Left lung (tissue), 10 donors: ENCODE measurements around the gene COL24A1. TPM values are rescaled to one million over a fixed set of nuclear protein-coding genes. Genes with fewer than 3 reads are reported as not detected.
A peak's percentile ranks its signal among the peaks of the same experiment; 100 is the strongest.

ENCODE experiments used
- ATAC-seq: fragments of 200-7000 bp; cut with Tn5 transposase; one replicate; pipeline ENCODE4 v1.9.1; 2020; ENCODE audit warnings: moderate library complexity
- DNase-seq, 4 donors: peaks; one replicate each; pipeline ENCODE4 v3.0.0-alpha.2; 2013 to 2020
- H3K27ac ChIP-seq, 2 donors: fragments of 200-600 bp; sonication (generic) in 1 of 2; one replicate each; pipeline versions ENCODE4 v1.5.0 to v1.8.0; 2020 to 2021
- H3K27me3 ChIP-seq, 2 donors: fragments of 200-600 bp; sonication (generic) in 1 of 2; one replicate each; pipeline versions ENCODE4 v1.5.0 to v1.8.0; 2020 to 2021
- H3K36me3 ChIP-seq, 2 donors: fragments of 200-600 bp; sonication (generic) in 1 of 2; one replicate each; pipeline versions ENCODE4 v1.5.0 to v1.8.0; 2020 to 2021
- H3K4me1 ChIP-seq, 2 donors: fragments of 200-600 bp; one replicate each; pipeline ENCODE4 v1.8.0; 2021
- H3K4me3 ChIP-seq, 2 donors: fragments of 200-600 bp; sonication (generic) in 1 of 2; one replicate each; pipeline versions ENCODE4 v1.5.0 to v1.8.0; 2020 to 2021; ENCODE audit warnings: mild to moderate bottlenecking in 1 of 2
- H3K9me3 ChIP-seq, 2 donors: fragments of 200-600 bp; sonication (generic) in 1 of 2; one replicate each; pipeline versions ENCODE4 v1.5.0 to v1.8.0; 2020 to 2021
- intact Hi-C, 2 donors: fragments of 100-400 bp; cut with DNase I; formaldehyde crosslinking; loops; one replicate each; pipeline versions ENCODE4 v1.11.2 to v1.14.2; 2022
- polyA plus RNA-seq, 6 donors: library from polyadenylated mRNA; unstranded; fragments of 120-200 nt; gene quantifications; one replicate each; pipeline ENCODE4 v1.2.1, GENCODE V29; 2013; ENCODE audit not compliant: insufficient read length in 6 of 6
- total RNA-seq, 2 donors: library from RNA; stranded (reverse); fragmentation: NEBNext Ultra II Directional; extraction: Animal tissue kit (Norgen Biotek cat#: 25700); gene quantifications; one replicate each; pipeline ENCODE4 v1.2.1, GENCODE V29; 2021
- TF ChIP-seq, protein P1 (sequence below), 2 donors: fragments of 200-600 bp; sonication (generic) in 1 of 2; IDR thresholded peaks; one replicate each; pipeline versions ENCODE4 v1.5.0 to v1.8.0; 2021; ENCODE audit warnings: antibody characterized with exemption in 2 of 2
- donor health status: DM: no; HTN: yes; CAD: no.
- donor health status: DM: no; HTN: no; CAD: no.

Gene COL24A1
- total and polyA plus RNA-seq, 8 donors, result 0.84 to 40.8 (median 29.1) TPM

DNA sequence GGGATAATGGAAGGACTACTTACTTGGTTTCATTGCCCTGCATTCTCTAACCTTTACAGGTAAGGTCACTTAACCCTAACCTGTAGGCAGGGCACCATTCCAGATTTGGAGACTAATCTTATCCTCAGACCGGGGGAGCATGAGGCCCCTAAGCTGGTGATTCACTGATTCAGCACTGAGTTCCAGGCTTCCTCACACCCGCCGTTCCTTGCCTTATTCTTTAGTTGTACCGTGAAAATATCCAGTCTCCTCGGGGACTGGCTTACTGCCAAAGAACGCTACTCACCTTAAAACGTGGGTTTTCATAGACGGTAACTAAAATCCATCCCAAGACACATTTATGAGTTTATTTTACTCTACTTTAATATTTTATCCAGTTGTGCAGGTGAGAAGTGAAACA, 44.3 kb upstream of the COL24A1 start:
- H3K27me3 ChIP-seq, result no peaks in the 10 kb centered on the region
- TF ChIP-seq, protein P1, sequence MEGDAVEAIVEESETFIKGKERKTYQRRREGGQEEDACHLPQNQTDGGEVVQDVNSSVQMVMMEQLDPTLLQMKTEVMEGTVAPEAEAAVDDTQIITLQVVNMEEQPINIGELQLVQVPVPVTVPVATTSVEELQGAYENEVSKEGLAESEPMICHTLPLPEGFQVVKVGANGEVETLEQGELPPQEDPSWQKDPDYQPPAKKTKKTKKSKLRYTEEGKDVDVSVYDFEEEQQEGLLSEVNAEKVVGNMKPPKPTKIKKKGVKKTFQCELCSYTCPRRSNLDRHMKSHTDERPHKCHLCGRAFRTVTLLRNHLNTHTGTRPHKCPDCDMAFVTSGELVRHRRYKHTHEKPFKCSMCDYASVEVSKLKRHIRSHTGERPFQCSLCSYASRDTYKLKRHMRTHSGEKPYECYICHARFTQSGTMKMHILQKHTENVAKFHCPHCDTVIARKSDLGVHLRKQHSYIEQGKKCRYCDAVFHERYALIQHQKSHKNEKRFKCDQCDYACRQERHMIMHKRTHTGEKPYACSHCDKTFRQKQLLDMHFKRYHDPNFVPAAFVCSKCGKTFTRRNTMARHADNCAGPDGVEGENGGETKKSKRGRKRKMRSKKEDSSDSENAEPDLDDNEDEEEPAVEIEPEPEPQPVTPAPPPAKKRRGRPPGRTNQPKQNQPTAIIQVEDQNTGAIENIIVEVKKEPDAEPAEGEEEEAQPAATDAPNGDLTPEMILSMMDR (IDR thresholded peaks at IDR 0.05), result no peak
- no peaks in the 10 kb centered on the region for H3K9me3 ChIP-seq
- intact Hi-C loops, result no loop called here
- no peak overlapping the region for H3K4me3 ChIP-seq
- ATAC-seq (no peak), DNase-seq (no peak)
- no peak overlapping the region for H3K27ac ChIP-seq
- H3K4me1 ChIP-seq, result no peaks in the 10 kb centered on the region
- H3K36me3 ChIP-seq, result no peaks in the 10 kb centered on the region

DNA sequence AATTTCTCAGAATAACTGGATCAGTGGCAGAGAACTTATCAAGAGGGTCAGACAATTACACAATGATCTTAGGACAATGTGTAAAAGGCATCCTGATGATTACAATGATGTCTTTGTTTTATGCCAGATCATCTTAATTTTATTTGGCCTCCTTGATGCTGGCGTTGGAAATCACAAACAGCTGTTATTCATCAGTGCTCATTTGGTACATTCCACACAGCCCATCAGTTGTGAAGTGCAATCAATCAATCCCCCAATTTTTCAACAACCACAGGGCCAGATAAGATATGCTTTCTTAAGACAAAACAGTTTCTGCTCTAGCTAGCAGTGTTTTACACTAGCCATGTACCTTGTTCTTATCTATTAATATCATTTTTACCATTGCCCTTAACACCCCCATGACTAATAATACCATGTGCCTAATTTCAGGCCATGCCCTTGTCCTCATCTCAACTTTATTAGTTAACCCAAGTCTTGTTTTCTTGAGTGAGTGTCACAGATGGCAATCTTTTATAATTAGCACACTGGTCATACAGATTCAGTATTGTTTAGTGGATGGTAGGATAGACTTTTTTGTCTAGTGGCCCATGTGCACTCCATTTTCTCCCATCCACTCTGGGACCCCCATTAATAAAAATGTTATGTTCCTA, 40.8 kb upstream of the COL24A1 start:
- intact Hi-C loops, result no loop called here
- DNase-seq (peak in 2 of 4 donors; percentile 74 to 77), ATAC-seq (peak; percentile 30)
- Histone ChIP-seq H3K4me1 (no peaks in the 10 kb centered on the region), H3K27ac (no peak overlapping the region), H3K36me3 (no peaks in the 10 kb centered on the region), H3K9me3 (no peaks in the 10 kb centered on the region), H3K4me3 (no peak overlapping the region), H3K27me3 (no peaks in the 10 kb centered on the region)
- TF ChIP-seq, protein P1 (IDR thresholded peaks at IDR 0.05), result no peak

DNA sequence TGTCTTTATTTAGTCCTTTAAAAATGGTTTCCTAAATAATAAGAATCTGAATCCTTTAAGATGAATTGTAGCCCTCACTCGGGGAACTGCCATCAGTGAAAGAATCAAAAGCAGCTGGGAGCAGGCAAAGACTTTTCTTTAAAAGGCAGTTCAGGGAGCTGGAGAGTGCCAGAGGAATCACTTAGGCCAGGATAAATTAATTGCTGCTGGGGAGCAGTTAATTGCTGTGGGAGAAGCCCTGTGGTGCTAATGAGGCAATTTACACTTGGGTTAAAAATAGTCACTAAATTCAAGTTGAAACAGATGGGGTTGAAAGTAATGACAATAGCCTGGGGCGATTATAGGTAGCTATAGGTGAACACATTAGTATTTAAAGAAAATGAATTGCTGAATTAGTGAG, 38.7 kb upstream of the COL24A1 start:
- intact Hi-C loops, result no loop called here
- DNase-seq, result no peak
- H3K27ac ChIP-seq, result no peak overlapping the region

DNA sequence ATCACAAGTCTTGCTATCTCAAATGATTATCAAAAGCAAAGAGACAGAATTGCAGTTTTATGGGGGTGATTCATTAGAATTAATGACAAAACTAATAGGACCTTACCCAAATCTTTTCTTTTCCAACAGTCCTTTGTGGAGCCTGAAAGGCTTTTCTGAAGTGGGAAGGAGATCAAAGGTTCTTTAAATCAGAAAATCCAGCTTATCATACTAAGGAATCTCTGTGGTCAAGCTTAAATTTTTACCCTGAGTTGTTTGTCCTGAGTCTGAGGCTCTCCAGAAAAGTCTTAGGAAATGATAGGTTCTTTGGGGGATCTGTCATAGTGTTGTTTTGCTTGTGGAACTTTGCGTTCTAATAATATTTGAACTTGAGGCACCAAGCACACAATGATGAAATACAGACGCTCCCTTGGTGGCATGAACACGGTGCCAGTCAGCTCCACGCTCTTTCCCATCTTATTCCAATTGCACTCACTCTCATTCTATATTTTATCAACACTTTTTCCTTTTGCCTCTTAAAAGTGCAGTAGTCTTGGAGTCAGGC, 38.0 kb upstream of the COL24A1 start:
- Histone ChIP-seq H3K27ac (no peak overlapping the region), H3K4me1 (peaks cover 0 to 3% of the 10 kb centered on the region in 2 donors), H3K36me3 (no peaks in the 10 kb centered on the region), H3K27me3 (no peaks in the 10 kb centered on the region), H3K9me3 (no peaks in the 10 kb centered on the region), H3K4me3 (no peak overlapping the region)
- DNase-seq (no peak), ATAC-seq (peak; percentile 18)
- intact Hi-C loops, result no loop called here
- TF ChIP-seq, protein P1 (IDR thresholded peaks at IDR 0.05), result no peak

More for the DNA sequence above, 38.7 kb upstream of the COL24A1 start:
- no peak for ATAC-seq
- no peaks in the 10 kb centered on the region for H3K27me3 ChIP-seq
- H3K9me3 ChIP-seq, result no peaks in the 10 kb centered on the region
- TF ChIP-seq, protein P1 (IDR thresholded peaks at IDR 0.05), result no peak
- H3K36me3 ChIP-seq, result no peaks in the 10 kb centered on the region
- no peak overlapping the region for H3K4me3 ChIP-seq
- peaks cover 0 to 3% of the 10 kb centered on the region in 2 donors for H3K4me1 ChIP-seq

DNA sequence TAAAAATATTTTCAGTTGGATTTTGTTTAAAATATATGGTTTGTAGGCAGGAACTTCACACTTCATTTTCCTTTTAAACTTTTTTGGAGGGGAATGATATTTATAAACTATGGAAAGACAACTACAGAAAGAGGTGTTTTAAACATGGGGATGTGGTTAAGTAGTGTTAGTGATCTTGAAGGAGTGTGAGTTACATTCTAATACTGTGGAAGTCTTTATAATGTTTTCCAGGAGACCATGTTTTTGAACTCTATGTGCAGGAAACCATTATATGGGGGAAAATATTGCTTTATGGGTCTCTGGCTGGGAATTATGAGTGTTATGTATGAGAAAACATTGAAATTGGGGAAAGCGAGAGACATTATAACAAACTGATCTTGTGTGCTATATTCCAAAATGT, 35.8 kb upstream of the COL24A1 start:
- H3K4me3 ChIP-seq, result no peak overlapping the region
- intact Hi-C loops, result no loop called here
- peak in 2 of 4 donors; percentile 86 to 87 for DNase-seq
- H3K27ac ChIP-seq, result no peak overlapping the region
- peaks cover 0 to 3% of the 10 kb centered on the region in 2 donors for H3K4me1 ChIP-seq
- H3K9me3 ChIP-seq, result no peaks in the 10 kb centered on the region
- H3K27me3 ChIP-seq, result no peaks in the 10 kb centered on the region
- peak; percentile 57 for ATAC-seq
- TF ChIP-seq, protein P1 (IDR thresholded peaks at IDR 0.05), result no peak
- H3K36me3 ChIP-seq, result no peaks in the 10 kb centered on the region
